ENCODE measurements around the gene UCK2.

UCK2 gene

GRCh38 chr1:165917166-165917565, 89.8 kb downstream of the UCK2 start:
- no peak overlapping the region for H3K27ac ChIP-seq (ENCODE audit: insufficient read depth in 1 of 2, low read depth in 1 of 2, low read length in 2 of 2, poor library complexity in 1 of 2, severe bottlenecking in 2 of 2)
- DNase-seq, result no peak
- no peaks in the 10 kb centered on the region for H3K9me3 ChIP-seq (ENCODE audit: control extremely low read depth in 1 of 5, control insufficient read depth in 4 of 5, insufficient read depth in 2 of 5, low read depth in 1 of 5, low read length in 4 of 5)
- H3K4me3 ChIP-seq (ENCODE audit: control insufficient read depth in 1 of 7, extremely low read depth in 1 of 7, insufficient read depth in 4 of 7, low read depth in 2 of 7, low read length in 6 of 7), result no peak overlapping the region
- no CpG with 5 or more reads among the region's 4 CpGs for WGBS (ENCODE audit: insufficient coverage)
- ChIA-PET CTCF (interaction anchor here (0.6 kb wide), 2 partner anchors 9 to 270 kb away, joined by 3 read pairs; no protein-coding TSS in a partner anchor), POLR2A (no interaction called here)
- no peaks in the 10 kb centered on the region for H3K4me1 ChIP-seq (ENCODE audit: control extremely low read depth in 1 of 4, control insufficient read depth in 4 of 4, insufficient read depth in 4 of 4, low read length in 3 of 4)
- H3K27me3 ChIP-seq (replicated peaks in 2 of 5; ENCODE audit: control insufficient read depth in 4 of 5, insufficient read depth in 5 of 5, low read length in 4 of 5), result no peaks in the 10 kb centered on the region
- H3K36me3 ChIP-seq (ENCODE audit: control insufficient read depth in 4 of 4, insufficient read depth in 4 of 4, low read length in 3 of 4), result peaks cover 0 to 4% (median 0%) of the 10 kb centered on the region in 4 experiments

GRCh38 chr1:165924117-165924516, 96.7 kb downstream of the UCK2 start:
- no peak for DNase-seq
- H3K27me3 ChIP-seq (replicated peaks in 2 of 5; ENCODE audit: control insufficient read depth in 4 of 5, insufficient read depth in 5 of 5, low read length in 4 of 5), result peaks cover 0 to 14% (median 0%) of the 10 kb centered on the region in 5 experiments
- no peak overlapping the region for H3K4me3 ChIP-seq (ENCODE audit: control insufficient read depth in 1 of 7, extremely low read depth in 1 of 7, insufficient read depth in 4 of 7, low read depth in 2 of 7, low read length in 6 of 7)
- 82% methylated on average over 11 of the region's 11 CpGs for WGBS (ENCODE audit: insufficient coverage)
- POLR2A ChIA-PET, result no interaction called here
- no peak overlapping the region for H3K27ac ChIP-seq (ENCODE audit: insufficient read depth in 1 of 2, low read depth in 1 of 2, low read length in 2 of 2, poor library complexity in 1 of 2, severe bottlenecking in 2 of 2)
- no peaks in the 10 kb centered on the region for H3K4me1 ChIP-seq (ENCODE audit: control extremely low read depth in 1 of 4, control insufficient read depth in 4 of 4, insufficient read depth in 4 of 4, low read length in 3 of 4)
- CTCF ChIA-PET, result interaction anchor here (0.7 to 2.9 kb wide), 15 partner anchors 8 to 890 kb away, joined by 3 to 10 read pairs (median 5); no protein-coding TSS in a partner anchor
- H3K9me3 ChIP-seq (ENCODE audit: control extremely low read depth in 1 of 5, control insufficient read depth in 4 of 5, insufficient read depth in 2 of 5, low read depth in 1 of 5, low read length in 4 of 5), result no peaks in the 10 kb centered on the region
- no peaks in the 10 kb centered on the region for H3K36me3 ChIP-seq (ENCODE audit: control insufficient read depth in 4 of 4, insufficient read depth in 4 of 4, low read length in 3 of 4)

DNA sequence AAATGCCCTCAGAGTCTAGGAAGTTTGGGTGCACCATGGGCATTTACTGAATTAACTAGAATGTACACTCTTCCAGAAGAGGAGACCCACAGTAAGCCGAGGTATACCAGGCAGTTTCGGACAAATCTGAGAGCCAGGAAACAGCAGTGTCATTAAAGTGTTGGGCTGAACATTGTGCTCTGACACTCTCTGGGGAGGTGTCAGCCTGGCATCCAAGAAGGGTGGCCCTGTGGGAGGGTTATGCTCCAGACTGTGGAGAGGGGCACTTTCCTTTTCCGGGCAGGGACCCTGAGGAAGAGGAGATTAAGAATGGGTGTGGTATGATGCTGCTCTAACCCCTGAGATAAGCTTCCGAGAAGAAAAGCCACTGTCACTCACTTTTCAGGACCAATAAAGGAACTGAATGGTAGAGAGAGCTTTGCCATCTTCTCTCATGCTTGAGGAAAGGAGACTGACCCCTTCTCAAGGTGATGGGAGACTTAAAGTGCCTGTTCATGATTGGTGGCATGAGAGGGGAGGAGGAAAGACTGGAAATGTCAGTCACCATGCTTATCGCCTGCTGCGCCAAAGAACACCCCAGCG, 98.2 kb downstream of the UCK2 start:
- ChIA-PET CTCF (interaction anchor here (1.1 to 2.8 kb wide), 9 partner anchors 10 to 889 kb away, joined by 3 to 10 read pairs (median 5); no protein-coding TSS in a partner anchor), POLR2A (no interaction called here)
- Histone ChIP-seq H3K27ac (ENCODE audit: insufficient read depth in 1 of 2, low read depth in 1 of 2, low read length in 2 of 2, poor library complexity in 1 of 2, severe bottlenecking in 2 of 2) (no peak overlapping the region), H3K9me3 (ENCODE audit: control extremely low read depth in 1 of 5, control insufficient read depth in 4 of 5, insufficient read depth in 2 of 5, low read depth in 1 of 5, low read length in 4 of 5) (no peaks in the 10 kb centered on the region), H3K36me3 (ENCODE audit: control insufficient read depth in 4 of 4, insufficient read depth in 4 of 4, low read length in 3 of 4) (no peaks in the 10 kb centered on the region), H3K4me1 (ENCODE audit: control extremely low read depth in 1 of 4, control insufficient read depth in 4 of 4, insufficient read depth in 4 of 4, low read length in 3 of 4) (no peaks in the 10 kb centered on the region), H3K4me3 (ENCODE audit: control insufficient read depth in 1 of 7, extremely low read depth in 1 of 7, insufficient read depth in 4 of 7, low read depth in 2 of 7, low read length in 6 of 7) (no peak overlapping the region), H3K27me3 (replicated peaks in 2 of 5; ENCODE audit: control insufficient read depth in 4 of 5, insufficient read depth in 5 of 5, low read length in 4 of 5) (peaks cover 0 to 18% (median 0%) of the 10 kb centered on the region in 5 experiments)
- 81% methylated on average over 6 of the region's 7 CpGs for WGBS (ENCODE audit: insufficient coverage)
- DNase-seq, result no peak

DNA sequence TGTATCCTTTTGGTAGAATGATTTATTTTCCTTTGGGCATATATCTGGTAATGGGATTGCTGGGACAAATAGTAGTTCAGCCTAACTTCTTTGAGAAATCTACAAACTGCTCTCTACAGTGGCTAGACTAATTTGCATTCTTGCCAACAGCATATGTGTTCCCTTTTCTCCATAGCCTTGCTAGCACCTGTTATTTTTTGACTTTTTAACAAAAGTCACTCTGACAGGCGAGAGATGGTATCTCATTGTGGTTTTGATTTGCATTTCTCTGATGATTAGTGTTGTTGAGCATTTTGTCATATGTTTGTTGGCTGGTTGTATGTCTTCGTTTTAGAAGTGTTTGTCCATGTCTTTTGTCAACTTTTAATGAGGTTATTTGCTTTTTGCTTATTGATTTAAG, 99.8 kb downstream of the UCK2 start:
- ChIA-PET POLR2A (no interaction called here), CTCF (interaction anchor here (0.9 to 3.0 kb wide), 5 partner anchors 13 to 552 kb away, joined by 3 to 23 read pairs (median 8); no protein-coding TSS in a partner anchor)
- WGBS (ENCODE audit: insufficient coverage), result 17% methylated on average over 1 of the region's 2 CpGs

GRCh38 chr1:165928075-165928731, 100.8 kb downstream of the UCK2 start:
- H3K27ac ChIP-seq (ENCODE audit: insufficient read depth in 1 of 2, low read depth in 1 of 2, low read length in 2 of 2, poor library complexity in 1 of 2, severe bottlenecking in 2 of 2), result no peak overlapping the region
- no peaks in the 10 kb centered on the region for H3K4me1 ChIP-seq (ENCODE audit: control extremely low read depth in 1 of 4, control insufficient read depth in 4 of 4, insufficient read depth in 4 of 4, low read length in 3 of 4)
- no peaks in the 10 kb centered on the region for H3K36me3 ChIP-seq (ENCODE audit: control insufficient read depth in 4 of 4, insufficient read depth in 4 of 4, low read length in 3 of 4)
- peak; percentile 58 to 78 (median 74) for DNase-seq
- ChIA-PET CTCF (interaction anchor here (0.9 to 3.0 kb wide), 12 partner anchors 10 to 551 kb away, joined by 3 to 23 read pairs (median 6); no protein-coding TSS in a partner anchor), POLR2A (no interaction called here)
- H3K9me3 ChIP-seq (ENCODE audit: control extremely low read depth in 1 of 5, control insufficient read depth in 4 of 5, insufficient read depth in 2 of 5, low read depth in 1 of 5, low read length in 4 of 5), result no peaks in the 10 kb centered on the region
- WGBS (ENCODE audit: insufficient coverage), result 78% methylated on average over 8 of the region's 10 CpGs
- H3K27me3 ChIP-seq (replicated peaks in 2 of 5; ENCODE audit: control insufficient read depth in 4 of 5, insufficient read depth in 5 of 5, low read length in 4 of 5), result peaks cover 0 to 18% (median 0%) of the 10 kb centered on the region in 5 experiments
- H3K4me3 ChIP-seq (ENCODE audit: control insufficient read depth in 1 of 7, extremely low read depth in 1 of 7, insufficient read depth in 4 of 7, low read depth in 2 of 7, low read length in 6 of 7), result no peak overlapping the region

More for the DNA sequence above, 99.8 kb downstream of the UCK2 start:
- DNase-seq, result peak in 1 of 3 donors; percentile 24
- Histone ChIP-seq H3K27ac (ENCODE audit: insufficient read depth in 1 of 2, low read depth in 1 of 2, low read length in 2 of 2, poor library complexity in 1 of 2, severe bottlenecking in 2 of 2) (no peak overlapping the region), H3K4me3 (ENCODE audit: control insufficient read depth in 1 of 7, extremely low read depth in 1 of 7, insufficient read depth in 4 of 7, low read depth in 2 of 7, low read length in 6 of 7) (no peak overlapping the region), H3K27me3 (replicated peaks in 2 of 5; ENCODE audit: control insufficient read depth in 4 of 5, insufficient read depth in 5 of 5, low read length in 4 of 5) (peaks cover 0 to 18% (median 0%) of the 10 kb centered on the region in 5 experiments), H3K4me1 (ENCODE audit: control extremely low read depth in 1 of 4, control insufficient read depth in 4 of 4, insufficient read depth in 4 of 4, low read length in 3 of 4) (no peaks in the 10 kb centered on the region), H3K36me3 (ENCODE audit: control insufficient read depth in 4 of 4, insufficient read depth in 4 of 4, low read length in 3 of 4) (no peaks in the 10 kb centered on the region), H3K9me3 (ENCODE audit: control extremely low read depth in 1 of 5, control insufficient read depth in 4 of 5, insufficient read depth in 2 of 5, low read depth in 1 of 5, low read length in 4 of 5) (no peaks in the 10 kb centered on the region)

- ChIA-PET POLR2A (no interaction called here), CTCF (no interaction called here)
- Histone ChIP-seq H3K36me3 (ENCODE audit: control insufficient read depth in 4 of 4, insufficient read depth in 4 of 4, low read length in 3 of 4) (no peaks in the 10 kb centered on the region), H3K27ac (ENCODE audit: insufficient read depth in 1 of 2, low read depth in 1 of 2, low read length in 2 of 2, poor library complexity in 1 of 2, severe bottlenecking in 2 of 2) (no peak overlapping the region), H3K4me1 (ENCODE audit: control extremely low read depth in 1 of 4, control insufficient read depth in 4 of 4, insufficient read depth in 4 of 4, low read length in 3 of 4) (no peaks in the 10 kb centered on the region), H3K9me3 (ENCODE audit: control extremely low read depth in 1 of 5, control insufficient read depth in 4 of 5, insufficient read depth in 2 of 5, low read depth in 1 of 5, low read length in 4 of 5) (no peaks in the 10 kb centered on the region), H3K4me3 (ENCODE audit: control insufficient read depth in 1 of 7, extremely low read depth in 1 of 7, insufficient read depth in 4 of 7, low read depth in 2 of 7, low read length in 6 of 7) (no peak overlapping the region), H3K27me3 (replicated peaks in 2 of 5; ENCODE audit: control insufficient read depth in 4 of 5, insufficient read depth in 5 of 5, low read length in 4 of 5) (peaks cover 0 to 14% (median 0%) of the 10 kb centered on the region in 5 experiments)
- 100% methylated on average over 1 of the region's 1 CpG for WGBS (ENCODE audit: insufficient coverage)
- DNase-seq, result no peak
These were observed 103.5 kb downstream of the UCK2 start for GRCh38 chr1:165930961-165931360.

All from common myeloid progenitor, CD34-positive (primary cell).